ENCODE results near the gene ALOX5AP.

GRCh38 chr13:30792285-30793000 is 57.1 kb downstream of the ALOX5AP start:
- peak; percentile 27 for TF ChIP-seq YY1 (IDR thresholded peaks at IDR 0.05)
- TF ChIP-seq GABPA (IDR thresholded peaks at IDR 0.05 in 1 of 2, conservative IDR thresholded peaks at IDR 0.05 in 1 of 2), result no peak
- TF ChIP-seq SP1 (IDR thresholded peaks at IDR 0.05), result peak; percentile 27
- no peak for TF ChIP-seq CTCF (IDR thresholded peaks at IDR 0.05; ENCODE audit: low read depth, low read length, missing input control)

Measured in liver (tissue), 3 donors.